Fibroblast of skin of left quadriceps (primary cell): ENCODE data around the gene DCLK2.

Experiments used
- DNase-seq, 2 experiments: peaks; one replicate each; pipeline ENCODE4 v3.0.0-alpha.2; 2013; ENCODE audit warnings: low read depth in 2 of 2

Gene DCLK2

GRCh38 chr4:150237110-150237872 is 159.0 kb downstream of the DCLK2 start:
- DNase-seq, result peak; percentile 95

GRCh38 chr4:150238591-150238990 is 160.3 kb downstream of the DCLK2 start:
- no peak for DNase-seq

- DNase-seq, result no peak
Measured at GRCh38 chr4:150240011-150240410, 161.8 kb downstream of the DCLK2 start.

GRCh38 chr4:150242820-150243458 is 164.7 kb downstream of the DCLK2 start:
- peak; percentile 25 to 32 for DNase-seq

GRCh38 chr4:150243932-150244331 is 165.7 kb downstream of the DCLK2 start:
- DNase-seq, result no peak

- DNase-seq, result peak; percentile 53 to 56
Measured at GRCh38 chr4:150244600-150244999, 166.4 kb downstream of the DCLK2 start.

GRCh38 chr4:150247184-150247583 is 168.9 kb downstream of the DCLK2 start:
- DNase-seq, result no peak

GRCh38 chr4:150248181-150248580 is 169.9 kb downstream of the DCLK2 start:
- no peak for DNase-seq

GRCh38 chr4:150250293-150250997 is 172.2 kb downstream of the DCLK2 start:
- DNase-seq, result no peak

- DNase-seq, result no peak
Measured at GRCh38 chr4:150250998-150251651, 172.9 kb downstream of the DCLK2 start.

- no peak for DNase-seq
Measured at GRCh38 chr4:150251752-150252190, 173.5 kb downstream of the DCLK2 start.

- no peak for DNase-seq
Measured at GRCh38 chr4:150252306-150252705, 174.1 kb downstream of the DCLK2 start.

GRCh38 chr4:150252741-150253140 is 174.5 kb downstream of the DCLK2 start:
- no peak for DNase-seq

- no peak for DNase-seq
Measured at GRCh38 chr4:150253416-150253815, 175.2 kb downstream of the DCLK2 start.

GRCh38 chr4:150253965-150254630 is 175.9 kb downstream of the DCLK2 start:
- no peak for DNase-seq

GRCh38 chr4:150255610-150256224 is 177.5 kb downstream of the DCLK2 start:
- no peak for DNase-seq

GRCh38 chr4:150256225-150256620 is 178.0 kb downstream of the DCLK2 start:
- DNase-seq, result no peak

- DNase-seq, result no peak
Measured at GRCh38 chr4:150256841-150257730, 178.8 kb downstream of the DCLK2 start.

GRCh38 chr4:150258569-150258968 is 180.3 kb downstream of the DCLK2 start:
- DNase-seq, result no peak
